NCI-H226 (cell line): ENCODE results near the gene PCOLCE2.

Experiments
- DNase-seq: peaks from one replicate; pipeline ENCODE4 v3.0.0-alpha.2; 2015

The PCOLCE2 gene

GRCh38 chr3:142888481-142889211 is at the start of gene PCOLCE2:
Gene PCOLCE2 (minus strand): TSS chr3:142889083. CDS start chr3:142888896, 187 bp downstream.
- DNase-seq: no peak

DNA sequence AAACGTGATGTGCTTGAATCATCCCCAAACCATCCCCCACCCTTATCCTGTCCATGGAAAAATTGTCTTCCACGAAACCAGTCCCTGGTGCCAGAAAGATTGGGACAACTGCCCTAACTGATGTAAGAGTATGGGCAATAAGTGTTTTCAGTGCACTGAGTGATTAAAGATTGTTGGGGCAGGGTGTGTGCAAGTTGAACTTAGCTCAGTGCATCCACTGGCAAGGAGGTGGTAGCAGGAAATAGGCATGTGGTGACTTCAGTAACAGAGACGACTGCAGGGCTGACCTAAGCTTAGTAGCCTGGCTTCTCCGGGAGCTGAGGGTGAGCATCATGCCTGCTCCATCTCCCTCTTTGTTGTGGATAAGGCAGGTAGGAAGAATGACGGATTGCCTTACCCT is 47.1 kb upstream of the PCOLCE2 start:
- no peak for DNase-seq

DNA sequence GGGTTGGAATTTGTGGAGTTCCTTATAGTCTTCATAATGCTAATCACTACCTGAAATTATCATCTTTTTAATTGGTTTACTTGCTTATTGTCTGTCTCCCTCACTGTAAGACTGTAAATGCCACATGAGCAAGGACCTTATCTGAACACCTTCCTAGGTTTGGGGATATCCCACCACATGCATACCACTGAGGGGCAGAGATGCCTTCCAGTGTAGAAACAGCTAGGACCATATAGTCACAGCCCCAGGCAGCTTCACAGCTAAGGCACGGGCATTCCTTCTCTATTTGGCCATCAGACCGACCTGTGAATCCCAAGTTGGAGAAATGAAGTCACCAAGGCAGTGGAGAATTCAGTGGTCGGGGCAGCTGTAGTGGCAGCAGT is 46.0 kb upstream of the PCOLCE2 start:
- no peak for DNase-seq

- no peak for DNase-seq
These were observed 45.4 kb upstream of the PCOLCE2 start for GRCh38 chr3:142934128-142934886.

GRCh38 chr3:142931222-142931621 is 42.3 kb upstream of the PCOLCE2 start:
- DNase-seq: no peak

DNA sequence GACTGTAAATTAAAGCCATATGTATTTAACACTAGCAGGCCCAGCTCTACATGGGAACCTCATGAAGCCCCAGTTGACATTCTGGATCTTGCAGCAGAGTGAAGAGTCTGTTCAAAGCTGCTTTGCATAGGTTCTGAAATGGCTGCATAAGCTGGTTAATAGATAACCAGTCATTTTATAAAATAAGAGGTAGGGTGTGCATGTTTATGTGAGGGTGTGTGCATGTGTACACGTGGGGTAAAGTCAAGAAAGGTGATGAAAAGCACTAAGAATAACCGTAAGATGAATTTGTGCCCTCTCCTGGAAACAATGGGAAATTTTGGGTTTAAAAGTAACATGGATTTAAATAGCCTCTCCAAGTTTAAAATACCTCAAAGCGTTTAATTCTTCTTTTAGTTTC is 41.6 kb upstream of the PCOLCE2 start:
- no peak for DNase-seq

DNA sequence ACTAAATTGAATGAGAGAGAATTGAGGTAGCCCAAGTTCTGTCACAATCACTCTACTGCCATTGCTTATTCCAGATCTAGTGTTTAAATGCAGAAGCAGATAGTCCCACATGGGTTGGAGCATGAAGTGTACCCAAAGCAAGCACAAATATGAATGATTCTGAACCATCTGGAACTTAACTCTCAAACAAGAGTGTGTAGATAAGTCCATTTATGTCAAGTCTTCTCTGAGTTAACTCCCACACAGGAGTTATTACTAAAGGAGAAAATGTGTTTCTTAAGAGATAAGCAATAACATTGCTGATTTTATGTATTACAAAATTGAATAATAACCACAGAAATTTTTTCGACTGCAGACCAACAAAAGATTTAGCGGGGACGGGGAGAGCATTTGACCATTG is 41.0 kb upstream of the PCOLCE2 start:
- no peak for DNase-seq

DNA sequence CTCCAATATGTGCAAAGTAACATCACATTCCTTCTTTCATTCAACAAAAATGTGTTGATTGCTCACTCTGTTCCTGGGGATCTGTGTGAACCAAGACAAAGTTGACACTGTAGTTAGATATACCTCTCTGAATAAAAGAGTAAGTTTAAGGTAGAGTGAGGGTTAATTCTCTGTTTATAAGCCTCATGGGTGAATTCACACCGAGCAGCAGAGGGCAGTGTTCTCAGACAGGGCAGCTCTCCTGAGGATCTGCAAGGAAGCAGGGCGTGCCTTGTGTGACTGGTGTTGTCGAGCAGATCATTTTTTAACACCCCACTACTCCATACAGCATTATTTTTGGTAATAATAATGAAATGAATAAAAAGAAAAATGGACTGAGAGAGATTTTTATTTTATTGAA is 40.2 kb upstream of the PCOLCE2 start:
- peak; percentile 44 for DNase-seq

GRCh38 chr3:142926368-142926944 is 37.6 kb upstream of the PCOLCE2 start:
- DNase-seq: no peak

GRCh38 chr3:142925140-142925539 is 36.3 kb upstream of the PCOLCE2 start:
- peak; percentile 16 for DNase-seq

- no peak for DNase-seq
These were observed 34.8 kb upstream of the PCOLCE2 start for GRCh38 chr3:142923694-142924093.

GRCh38 chr3:142916605-142917004 is 27.7 kb upstream of the PCOLCE2 start:
- DNase-seq: no peak

GRCh38 chr3:142915636-142916035 is 26.8 kb upstream of the PCOLCE2 start:
- DNase-seq: no peak

DNA sequence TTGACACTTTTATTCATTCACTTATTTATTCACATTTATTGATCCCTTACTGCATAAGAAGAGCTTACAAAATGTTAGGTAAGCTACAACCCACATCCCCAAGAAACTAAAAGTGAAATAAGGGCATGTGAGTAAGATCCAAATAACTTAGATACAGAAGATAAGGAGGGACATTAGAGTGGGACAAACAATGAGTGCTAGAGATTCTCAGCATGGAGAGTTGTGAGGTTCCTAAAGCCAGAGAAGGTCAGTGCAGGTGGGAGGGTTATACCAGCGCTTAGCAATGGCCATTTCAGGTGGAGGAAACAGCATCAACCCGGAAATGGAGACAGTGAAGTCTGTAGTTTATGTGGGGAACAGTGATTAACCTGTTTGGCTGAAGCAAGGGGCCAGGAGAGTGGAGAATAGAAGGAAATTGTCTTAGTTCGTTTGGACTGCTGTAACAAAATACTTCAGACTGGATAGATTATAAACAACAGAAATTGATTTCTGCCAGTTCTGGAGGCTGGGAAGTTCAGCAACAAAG is 25.5 kb upstream of the PCOLCE2 start:
- DNase-seq: no peak

GRCh38 chr3:142913432-142913831 is 24.5 kb upstream of the PCOLCE2 start:
- DNase-seq: no peak

DNA sequence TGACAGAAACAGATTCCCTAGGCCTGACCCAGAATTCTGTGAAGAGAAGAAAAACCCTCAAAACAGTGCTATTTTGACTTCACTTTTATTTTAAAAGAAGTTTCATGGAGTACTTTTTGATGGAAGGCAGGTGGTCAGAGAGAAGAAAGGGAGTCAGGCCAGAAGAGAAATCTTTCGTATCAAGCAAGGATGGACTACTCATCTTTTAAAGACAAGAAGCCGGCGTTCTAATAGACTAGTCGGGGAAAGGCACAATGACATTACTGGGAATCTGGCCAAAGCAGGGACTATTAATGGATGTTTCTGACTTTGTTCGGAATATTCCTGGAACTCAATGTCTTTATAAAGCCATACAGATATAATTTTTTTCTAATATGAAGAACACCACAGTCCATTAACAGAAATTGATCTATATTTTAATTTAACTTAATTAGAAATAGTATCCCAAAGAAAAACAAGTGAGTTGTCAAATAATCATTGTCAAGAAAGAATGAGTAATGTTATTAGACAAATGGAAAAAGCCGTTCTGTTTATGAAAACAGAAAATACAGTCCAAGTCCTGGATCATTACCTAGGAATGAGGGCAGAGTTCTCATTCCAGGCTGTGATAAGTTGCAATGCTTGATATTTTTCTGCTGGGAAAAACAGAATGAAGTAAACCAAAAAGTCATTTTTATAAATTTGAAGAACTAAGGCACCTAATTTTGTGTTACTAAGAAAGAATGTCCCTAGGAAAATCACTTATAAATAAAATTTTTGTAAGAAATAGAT is 23.7 kb upstream of the PCOLCE2 start:
- no peak for DNase-seq

DNA sequence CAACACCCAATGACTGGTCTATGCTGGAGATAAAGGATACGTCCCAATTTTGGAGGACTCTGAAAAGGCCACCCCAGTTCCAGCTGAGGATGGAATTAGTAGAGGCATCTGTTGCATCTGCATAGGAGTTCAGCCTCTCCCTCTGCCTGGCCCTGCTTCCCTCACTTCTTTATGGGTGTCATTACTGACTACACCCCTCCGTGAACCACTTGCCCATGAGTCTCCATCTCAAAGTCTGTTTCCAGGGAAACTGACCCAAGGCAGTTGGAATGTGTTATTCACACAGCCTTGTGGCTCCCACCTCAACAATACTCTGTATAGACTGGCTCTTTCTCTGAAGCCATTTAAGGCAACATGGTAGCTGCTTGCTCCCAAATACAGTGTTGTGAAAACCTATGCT is 21.4 kb upstream of the PCOLCE2 start:
- DNase-seq: no peak

DNA sequence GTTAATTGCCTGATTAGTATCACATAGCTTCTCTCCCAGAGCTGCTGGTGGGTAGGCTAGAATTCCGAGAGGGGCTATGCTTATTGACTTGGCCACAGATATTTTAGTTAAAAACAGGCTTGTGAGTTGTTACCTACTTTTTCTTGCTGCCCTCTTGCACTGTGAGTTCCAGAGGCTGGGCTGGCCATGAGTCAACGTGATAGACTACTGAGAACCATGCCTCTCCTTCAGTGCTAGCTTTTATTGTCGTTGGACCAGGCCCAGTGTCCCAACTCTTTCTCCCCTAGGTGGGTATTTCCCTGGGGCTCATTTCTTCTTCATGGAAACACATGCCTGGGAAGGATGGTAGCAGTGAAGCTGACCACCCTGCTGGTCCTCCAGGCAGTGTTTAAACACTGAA is 20.4 kb upstream of the PCOLCE2 start:
- DNase-seq: no peak

GRCh38 chr3:142907996-142908395 is 19.1 kb upstream of the PCOLCE2 start:
- DNase-seq: no peak

GRCh38 chr3:142904639-142905436 is 16.0 kb upstream of the PCOLCE2 start:
- DNase-seq: no peak

DNA sequence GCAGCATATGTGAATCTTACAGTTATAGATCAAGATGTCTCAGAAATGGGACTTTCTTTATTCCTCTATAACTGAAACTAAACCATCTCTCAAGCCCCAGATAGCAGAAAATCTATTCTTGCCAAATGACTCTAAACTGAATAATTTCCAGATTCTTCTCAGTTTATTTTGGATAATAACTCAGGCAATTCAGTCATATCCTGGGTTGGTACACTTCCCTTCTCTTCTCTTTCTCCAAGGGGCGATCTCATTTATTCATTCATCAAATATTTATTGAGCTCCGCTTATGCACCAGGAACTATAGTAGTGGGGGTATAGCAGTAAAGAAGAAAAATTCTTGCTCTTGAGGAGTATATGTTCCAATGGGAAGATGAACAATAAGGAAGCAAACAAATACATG is 13.5 kb upstream of the PCOLCE2 start:
- DNase-seq: no peak
